C4-2B (cell line): ENCODE results near the gene TNS3.

Experiments
- H3K27ac ChIP-seq: fragments of 450-650 bp; 2 replicates; pipeline ENCODE4 v1.5.1; 2017
- ZFX ChIP-seq: fragments of 450-650 bp; IDR thresholded peaks from 2 replicates; pipeline ENCODE4 v1.6.1; 2017
- TF ChIP-seq, protein P1 (sequence below): fragments of 450-650 bp; conservative IDR thresholded peaks from 2 replicates; pipeline ENCODE4 v1.5.1; 2017; ENCODE audit warnings: mild to moderate bottlenecking

Gene TNS3

DNA sequence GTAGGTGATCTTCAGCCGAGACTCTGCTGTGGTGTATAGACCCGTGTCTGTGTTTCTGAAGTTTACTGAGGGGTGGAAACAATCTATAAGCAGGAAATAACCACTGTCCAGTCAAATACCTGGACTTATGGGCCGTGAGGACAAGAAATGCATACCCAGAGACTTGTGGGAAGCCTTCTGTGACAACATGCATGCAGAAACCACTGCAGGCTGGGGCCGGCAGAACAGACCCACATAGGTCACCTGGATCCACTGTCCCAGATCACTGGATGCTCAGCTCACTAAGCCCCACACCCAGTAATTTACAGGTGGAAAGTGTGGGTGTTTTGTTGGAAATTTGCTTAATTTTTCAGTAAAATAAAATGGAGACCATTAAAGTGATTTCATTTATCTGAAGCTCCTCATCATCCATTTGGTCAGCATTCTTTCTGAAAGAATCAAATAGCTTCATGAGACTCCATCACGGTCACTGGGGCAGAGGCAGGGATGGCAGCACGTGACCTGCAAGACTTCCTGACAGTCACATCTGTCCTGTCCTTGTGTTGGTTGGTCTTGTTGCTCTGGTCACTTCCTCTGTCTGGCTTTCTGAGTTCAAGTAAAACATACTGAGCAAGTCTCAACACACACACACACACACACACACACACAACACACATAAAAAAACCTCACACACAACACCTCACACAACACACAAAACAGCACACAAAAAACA lies 108.3 kb downstream of the TNS3 start:
- no peak overlapping the region for H3K27ac ChIP-seq
- TF ChIP-seq, protein P1, sequence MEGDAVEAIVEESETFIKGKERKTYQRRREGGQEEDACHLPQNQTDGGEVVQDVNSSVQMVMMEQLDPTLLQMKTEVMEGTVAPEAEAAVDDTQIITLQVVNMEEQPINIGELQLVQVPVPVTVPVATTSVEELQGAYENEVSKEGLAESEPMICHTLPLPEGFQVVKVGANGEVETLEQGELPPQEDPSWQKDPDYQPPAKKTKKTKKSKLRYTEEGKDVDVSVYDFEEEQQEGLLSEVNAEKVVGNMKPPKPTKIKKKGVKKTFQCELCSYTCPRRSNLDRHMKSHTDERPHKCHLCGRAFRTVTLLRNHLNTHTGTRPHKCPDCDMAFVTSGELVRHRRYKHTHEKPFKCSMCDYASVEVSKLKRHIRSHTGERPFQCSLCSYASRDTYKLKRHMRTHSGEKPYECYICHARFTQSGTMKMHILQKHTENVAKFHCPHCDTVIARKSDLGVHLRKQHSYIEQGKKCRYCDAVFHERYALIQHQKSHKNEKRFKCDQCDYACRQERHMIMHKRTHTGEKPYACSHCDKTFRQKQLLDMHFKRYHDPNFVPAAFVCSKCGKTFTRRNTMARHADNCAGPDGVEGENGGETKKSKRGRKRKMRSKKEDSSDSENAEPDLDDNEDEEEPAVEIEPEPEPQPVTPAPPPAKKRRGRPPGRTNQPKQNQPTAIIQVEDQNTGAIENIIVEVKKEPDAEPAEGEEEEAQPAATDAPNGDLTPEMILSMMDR, result no peak
- no peak for TF ChIP-seq ZFX

DNA sequence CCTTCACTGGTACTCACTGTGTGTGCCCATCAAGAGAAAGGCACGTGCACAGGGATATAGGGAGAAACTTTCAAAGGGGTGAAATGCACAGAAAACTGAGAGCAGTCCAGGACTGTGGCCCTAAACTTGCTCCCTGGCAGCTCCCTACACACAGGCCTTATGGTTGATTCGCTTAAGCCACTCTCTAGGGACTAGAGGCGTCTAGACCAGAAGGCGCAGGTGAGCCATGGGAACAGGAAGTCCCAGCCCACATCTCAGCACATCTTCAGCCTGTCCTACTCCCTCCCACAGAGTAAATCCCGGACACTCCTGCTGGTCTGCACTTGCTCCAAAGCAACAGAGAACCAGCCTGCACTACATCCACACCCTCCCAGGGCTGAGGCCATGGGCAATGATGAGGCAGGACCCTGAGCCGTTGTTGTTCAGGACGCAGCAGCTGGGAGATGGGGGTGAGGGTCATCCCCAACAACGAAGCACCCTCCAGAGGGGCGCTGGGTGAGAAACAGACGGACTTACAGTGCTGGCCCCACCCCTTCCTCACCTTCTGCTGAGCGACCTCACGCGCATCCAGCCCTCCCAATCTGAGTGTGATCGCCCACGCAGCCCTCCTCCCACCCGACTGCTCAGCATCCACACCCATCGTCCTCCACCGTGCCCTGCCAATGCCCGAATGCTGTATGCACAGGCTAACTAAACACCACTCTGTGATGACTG lies 109.3 kb downstream of the TNS3 start:
- H3K27ac ChIP-seq, result no peak overlapping the region
- no peak for TF ChIP-seq ZFX
- TF ChIP-seq, protein P1, result no peak

DNA sequence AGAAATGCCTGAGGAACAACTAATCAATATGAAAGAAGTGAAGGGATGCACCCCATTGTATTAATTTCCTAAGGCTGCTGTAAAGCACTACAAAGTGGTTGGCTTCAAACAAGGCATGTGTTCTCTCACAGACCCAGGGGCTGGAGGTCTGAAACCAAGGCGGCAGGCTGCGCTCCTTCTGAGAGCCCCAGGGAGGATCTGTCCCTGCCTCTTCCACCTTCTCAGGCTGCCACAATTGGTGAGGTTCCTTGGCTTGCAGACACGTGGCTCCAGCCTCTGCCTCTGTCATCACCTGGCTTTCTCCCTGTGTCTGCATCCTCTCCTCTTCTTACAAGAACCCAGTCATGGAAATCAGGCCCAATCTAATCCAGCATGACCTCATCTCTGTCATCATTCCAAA lies 110.1 kb downstream of the TNS3 start:
- TF ChIP-seq, protein P1, result no peak
- no peak for TF ChIP-seq ZFX
- peak overlapping the region; percentile 60 for H3K27ac ChIP-seq

DNA sequence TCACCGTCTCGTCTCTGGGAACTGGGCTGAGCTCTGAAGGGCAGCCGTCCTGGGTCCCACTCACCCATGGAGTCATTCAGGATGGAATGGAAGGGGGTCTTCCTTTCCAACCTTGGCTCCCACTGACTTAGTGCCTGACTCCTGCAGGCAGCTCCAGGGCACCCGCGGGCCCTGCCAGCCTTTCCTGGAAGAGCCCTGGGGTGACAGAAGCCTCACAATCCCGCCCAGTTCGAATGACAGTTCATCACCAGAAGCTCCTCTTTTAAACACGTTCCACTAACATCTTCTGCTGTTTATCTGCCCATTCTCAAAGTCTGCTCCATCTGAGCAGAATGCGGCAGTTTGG lies 110.6 kb downstream of the TNS3 start:
- H3K27ac ChIP-seq, result peak overlapping the region; percentile 60
- TF ChIP-seq, protein P1, result no peak
- no peak for TF ChIP-seq ZFX

DNA sequence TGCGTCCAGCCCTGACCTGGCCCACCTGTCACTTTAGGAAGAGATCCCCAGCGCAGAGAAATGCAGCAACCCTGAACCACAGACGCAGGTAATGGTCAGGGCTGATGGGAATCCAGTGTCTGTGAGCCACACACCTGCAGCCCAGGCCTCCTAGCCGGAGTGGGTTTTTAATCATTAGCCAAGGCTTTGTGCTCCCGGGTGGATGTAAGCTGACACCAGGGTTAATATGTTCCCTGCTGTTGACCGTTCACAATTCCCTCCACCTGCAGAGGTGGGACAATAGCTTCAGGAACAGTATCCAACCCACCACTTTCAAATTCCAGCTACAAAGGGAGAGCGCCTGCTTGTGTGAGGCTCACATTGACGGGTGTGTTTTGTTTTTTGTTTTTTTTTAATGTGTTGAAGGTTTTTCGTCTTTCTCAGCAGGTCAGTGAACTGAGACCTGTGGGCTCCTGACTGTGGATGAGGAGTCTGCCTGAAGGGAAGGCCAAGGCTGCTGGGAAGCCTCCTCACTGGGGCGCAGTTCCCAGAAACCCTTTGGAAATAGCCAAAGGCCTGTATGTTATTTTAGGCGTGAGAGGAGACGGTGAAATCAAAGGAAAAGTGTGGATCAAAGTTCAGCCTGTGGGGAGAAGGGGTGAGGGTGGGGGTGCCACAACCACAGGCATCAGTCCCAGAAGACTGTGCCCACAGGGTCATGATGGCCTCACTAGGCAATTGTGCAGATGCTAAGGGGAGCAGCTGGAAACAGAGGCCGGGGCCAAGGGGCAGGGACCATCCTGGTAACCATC lies 111.1 kb downstream of the TNS3 start:
- H3K27ac ChIP-seq, result peak overlapping the region; percentile 60
- TF ChIP-seq, protein P1, result no peak
- TF ChIP-seq ZFX, result no peak

DNA sequence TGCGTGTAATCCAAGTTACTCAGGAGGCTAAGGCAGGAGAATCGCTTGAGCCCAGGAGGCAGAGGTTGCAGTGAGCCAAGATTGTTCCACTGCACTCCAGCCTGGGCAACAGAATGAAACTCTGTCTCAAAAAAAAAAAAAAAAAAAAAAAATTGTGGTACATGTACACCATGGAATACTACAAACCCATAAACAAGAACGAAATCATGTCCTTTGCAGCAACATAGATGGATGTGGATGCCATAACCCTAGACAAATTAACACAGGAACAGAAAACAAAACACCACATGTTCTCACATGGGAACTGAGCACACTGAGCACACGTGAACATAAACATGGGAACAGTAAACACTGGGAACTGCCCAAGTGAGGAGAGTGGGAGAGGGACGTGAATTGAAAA lies 112.1 kb downstream of the TNS3 start:
- peak overlapping the region; percentile 60; the same call in 1 of the 2 replicates for H3K27ac ChIP-seq

- no peak overlapping the region for H3K27ac ChIP-seq
- TF ChIP-seq, protein P1, result no peak
- no peak for TF ChIP-seq ZFX
Measured at GRCh38 chr7:47466832-47467231, 115.1 kb downstream of the TNS3 start.
